Activated naive CD4-positive, alpha-beta T cell treated with anti-CD3 and anti-CD28 coated beads, Interleukin-2, amount 50 U/mL, for 16 hours (primary cell): Measurements from ENCODE around the gene FOXO3.

Experiments
- DNase-seq: peaks from one replicate; pipeline ENCODE4 v3.0.0-alpha.2; 2020

Gene FOXO3

GRCh38 chr6:108598305-108598863, 37.7 kb downstream of the FOXO3 start:
- no peak for DNase-seq

DNA sequence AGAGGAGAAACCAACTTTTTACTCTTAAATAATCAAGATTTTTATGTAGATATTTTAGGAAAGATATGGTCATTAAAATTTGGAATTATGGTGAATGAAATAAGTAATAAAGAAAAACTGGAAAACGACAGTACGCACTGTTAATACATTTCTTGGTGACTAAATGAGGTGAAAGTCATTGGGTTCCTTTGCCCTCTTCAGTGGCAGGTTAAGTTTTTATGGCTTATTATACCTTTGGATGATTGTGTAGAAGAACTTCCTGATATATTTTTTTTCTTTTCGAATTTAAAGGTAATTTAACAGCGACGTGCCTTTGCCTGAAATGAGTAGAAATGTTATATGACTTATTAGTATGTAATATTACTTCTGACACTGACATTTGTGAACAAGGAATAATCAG, 43.4 kb downstream of the FOXO3 start:
- no peak for DNase-seq

DNA sequence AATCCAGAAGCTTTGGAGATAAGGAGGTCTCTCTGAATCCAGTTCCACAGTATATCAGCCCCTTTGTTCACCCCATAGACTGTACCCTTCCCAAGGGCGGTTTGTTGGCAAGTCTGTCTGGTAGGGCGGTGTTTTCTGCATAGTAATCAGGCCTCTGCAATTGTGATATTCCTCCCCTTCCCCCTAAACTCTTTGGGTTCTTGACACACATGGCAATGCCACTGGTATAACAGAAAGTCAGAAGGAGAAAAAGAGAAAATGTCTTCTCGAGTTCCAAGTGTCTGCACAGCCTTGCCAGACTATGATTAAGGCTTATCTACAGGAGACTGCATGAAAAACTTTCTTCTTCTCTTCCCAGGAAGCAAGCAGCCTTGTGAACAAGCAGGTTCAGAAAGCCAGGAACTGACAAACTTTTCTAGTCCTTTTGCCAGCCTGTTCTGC, 45.6 kb downstream of the FOXO3 start:
- DNase-seq, result no peak

GRCh38 chr6:108608453-108609275, 47.9 kb downstream of the FOXO3 start:
- no peak for DNase-seq

DNA sequence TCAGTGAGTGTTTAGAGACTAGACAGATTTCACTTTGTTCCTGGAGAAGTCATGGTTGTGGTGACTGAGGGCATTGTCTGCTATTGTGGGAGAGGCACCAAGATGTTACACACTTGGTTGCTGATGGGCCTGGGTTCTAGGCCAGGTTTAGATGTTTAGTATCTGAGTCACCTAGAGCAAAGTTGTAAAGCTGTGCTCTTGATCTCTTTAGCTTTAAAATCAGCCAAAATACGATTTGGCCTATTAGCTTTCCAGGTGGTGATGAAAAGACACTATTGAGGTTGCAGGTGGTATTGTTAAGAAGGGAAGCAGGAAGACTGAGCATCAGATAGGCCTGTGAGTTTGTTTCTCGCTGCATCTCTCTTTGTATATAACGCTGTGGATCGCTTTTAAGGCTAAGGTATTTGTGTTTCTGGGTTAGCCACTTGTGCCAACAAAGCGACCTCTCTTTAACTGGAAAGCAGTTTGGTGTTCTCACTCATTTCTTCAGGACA, 48.6 kb downstream of the FOXO3 start:
- no peak for DNase-seq

- DNase-seq, result no peak
Observed at GRCh38 chr6:108610270-108610839, 49.6 kb downstream of the FOXO3 start.

- DNase-seq, result no peak
Observed at GRCh38 chr6:108610957-108611586, 50.4 kb downstream of the FOXO3 start.

DNA sequence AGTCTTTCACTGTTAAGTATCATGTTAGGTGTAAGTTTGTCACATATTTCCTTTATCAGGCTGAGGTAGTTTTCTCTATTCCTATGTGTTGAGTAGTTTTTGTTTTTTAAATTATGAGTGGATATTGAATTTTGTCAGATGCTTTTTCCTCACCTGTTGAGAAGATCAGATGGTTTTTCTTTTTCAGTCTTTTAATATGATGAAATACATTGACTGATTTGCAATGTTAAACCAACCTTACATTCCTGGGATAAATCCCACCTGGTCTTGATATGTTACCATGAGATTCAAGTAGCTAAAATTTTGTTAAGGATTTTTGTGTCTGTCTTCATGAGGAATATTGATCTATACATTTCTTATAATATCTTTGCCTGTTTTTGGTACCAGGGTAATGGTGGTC, 52.1 kb downstream of the FOXO3 start:
- no peak for DNase-seq

DNA sequence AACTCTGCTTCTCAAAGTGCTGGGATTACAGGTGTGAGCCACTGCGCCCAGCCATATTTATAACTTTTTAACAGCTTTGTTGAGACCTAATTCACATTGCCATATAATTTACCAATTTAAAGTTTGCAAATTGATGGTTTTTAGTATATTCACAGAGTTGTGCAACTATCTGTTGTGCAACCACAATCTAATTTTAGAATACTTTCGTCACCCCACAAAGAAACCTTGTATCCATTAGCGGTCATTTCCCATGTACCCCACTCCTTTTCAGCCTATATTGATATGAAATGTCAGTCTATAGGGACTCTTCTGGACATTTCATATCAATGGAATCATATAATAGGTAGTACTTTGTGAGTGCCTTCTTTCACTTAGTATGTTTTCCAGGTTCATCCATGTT, 55.8 kb downstream of the FOXO3 start:
- no peak for DNase-seq

GRCh38 chr6:108616973-108617372, 56.3 kb downstream of the FOXO3 start:
- DNase-seq, result no peak

- no peak for DNase-seq
Observed at GRCh38 chr6:108618623-108619152, 58.0 kb downstream of the FOXO3 start.

DNA sequence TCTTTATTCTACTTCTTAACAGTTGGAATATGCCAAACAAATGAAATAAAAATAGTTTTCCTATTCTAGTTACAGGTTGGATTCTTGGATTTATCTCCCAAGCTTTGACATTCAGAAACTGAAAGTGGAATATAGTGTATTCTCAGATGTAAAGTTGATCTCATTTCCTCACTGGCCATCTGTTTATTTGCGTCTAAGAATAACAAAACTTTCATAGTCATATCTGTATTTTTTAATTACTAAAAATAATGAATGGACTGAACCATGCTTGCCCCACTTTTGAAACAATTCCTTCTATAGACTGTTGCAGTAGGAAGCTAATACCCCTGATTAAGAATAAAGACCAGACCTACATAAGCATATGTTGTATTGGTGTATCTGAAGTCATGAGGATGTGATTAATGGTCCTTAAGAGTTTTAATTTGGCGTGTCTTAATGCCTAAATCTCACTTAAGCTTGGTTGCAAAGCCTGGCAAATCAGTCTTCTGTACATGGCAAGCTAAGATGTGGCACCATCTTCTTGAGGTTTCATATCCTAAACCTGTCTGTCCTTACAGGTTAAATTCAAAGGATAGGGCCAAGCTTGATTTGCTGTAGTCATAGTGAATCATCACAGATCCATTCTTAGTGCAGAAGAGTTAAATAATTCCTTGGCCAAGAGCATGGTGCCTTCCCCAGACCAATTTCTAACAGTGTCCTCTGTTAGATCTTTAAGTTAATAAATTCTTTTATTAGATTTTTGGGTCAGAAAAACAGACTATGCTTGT, 58.9 kb downstream of the FOXO3 start:
- DNase-seq, result no peak

DNA sequence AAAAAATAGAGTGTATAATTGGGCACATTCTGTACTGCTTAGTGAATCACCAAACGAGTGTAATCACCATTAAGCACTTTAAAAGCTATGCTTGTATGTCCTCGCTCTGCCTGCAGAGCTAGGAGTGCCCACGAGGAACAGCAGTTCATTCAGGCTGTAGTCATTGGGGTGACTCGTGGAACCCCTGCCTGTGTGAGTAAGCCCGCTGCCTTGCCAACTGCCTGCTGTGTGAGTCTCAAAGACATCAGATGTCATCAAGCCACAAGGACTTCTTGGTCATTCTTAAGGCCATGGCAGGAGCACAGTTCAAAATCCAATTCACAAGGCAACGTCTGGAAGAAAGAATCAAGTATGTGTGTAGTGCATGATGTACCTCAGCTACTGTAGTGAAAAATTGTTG, 60.4 kb downstream of the FOXO3 start:
- no peak for DNase-seq

DNA sequence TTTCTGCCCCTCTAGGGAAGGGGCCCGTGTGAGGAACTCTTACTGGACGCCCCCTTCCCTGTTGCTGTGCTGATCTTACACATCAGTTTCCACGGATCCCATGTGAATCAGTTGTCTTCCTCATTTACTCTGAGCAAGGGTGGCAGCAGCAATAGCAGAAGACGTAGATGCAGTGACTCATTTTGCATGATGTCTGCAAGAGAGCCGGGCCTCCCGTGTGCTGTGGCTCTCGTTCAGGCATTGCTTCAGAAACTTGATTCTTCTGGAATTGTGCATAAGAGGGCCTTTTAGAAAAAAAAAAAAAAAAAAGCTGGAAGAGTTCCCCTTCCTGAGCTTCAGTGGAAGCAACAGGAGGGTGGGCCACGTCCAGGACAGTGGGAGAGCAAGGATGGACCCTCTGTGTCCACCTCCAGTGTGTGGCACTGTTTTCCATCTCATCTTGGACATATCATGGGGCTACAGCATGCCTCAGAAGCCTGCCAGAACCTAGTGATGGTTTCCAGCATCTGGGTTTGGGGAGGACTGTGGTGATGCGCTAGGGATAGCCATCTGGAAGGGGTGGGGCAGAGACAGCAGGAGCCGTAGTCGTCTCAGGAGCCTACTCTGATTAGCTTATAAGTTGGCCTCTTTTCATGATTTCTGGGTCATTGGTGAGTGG, 62.1 kb downstream of the FOXO3 start:
- no peak for DNase-seq

DNA sequence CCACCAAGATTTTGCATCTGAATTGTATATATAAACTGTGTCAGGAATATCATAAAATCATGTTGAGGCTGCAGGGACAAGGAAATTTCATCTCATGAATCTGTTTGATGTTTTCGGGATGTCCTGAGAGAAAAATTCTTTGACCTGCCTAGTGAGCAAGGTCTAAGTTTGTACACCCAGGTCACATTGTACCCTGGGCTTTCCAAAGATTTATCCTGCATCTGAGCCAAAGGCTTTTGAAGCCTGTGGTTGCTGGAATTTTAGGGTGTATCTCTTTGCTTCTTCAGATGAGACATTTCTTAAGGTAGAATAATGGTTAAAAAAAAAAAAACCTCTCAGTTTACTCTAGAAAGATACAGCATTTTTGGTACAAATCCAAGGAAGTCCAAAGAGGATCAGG, 63.3 kb downstream of the FOXO3 start:
- DNase-seq, result no peak

DNA sequence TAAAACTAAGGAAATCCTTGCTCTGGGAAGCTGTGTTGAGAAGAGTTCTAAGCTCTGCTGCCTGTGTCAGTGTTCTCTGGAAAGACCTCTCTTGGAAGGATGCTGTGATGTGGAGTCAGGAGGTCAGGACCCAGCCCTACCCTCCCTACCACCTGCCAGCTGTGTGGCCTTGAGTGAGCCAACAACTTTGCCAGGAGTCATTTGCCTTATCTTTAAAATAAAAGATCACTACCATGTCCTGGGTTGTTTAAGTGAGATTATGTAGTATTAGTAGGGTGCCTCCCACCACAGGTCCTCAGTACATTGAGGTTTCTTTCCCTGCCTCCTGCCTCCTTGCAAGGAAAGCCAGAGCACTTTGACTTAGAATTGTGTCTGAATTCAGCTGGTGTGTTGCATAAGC, 64.9 kb downstream of the FOXO3 start:
- DNase-seq, result no peak

DNA sequence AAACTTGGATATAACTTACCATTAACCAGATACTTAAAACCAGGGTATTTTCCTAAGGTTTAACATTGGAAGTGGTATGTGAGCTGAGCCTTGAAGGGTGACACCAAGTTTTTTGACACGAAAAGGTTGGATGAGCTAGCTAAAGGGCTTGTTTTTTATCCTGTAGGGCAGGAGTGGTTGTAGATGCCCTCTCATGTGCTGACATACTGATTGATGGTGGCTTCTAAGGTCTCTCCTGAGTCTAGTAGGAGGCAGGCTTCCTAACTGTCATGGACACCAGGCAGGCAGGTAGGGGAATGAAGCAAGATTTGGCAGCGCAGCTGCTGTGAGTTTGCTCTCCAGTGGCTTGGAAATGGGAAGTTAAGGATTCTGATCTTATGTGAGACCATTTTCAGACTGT, 66.1 kb downstream of the FOXO3 start:
- DNase-seq, result no peak

GRCh38 chr6:108627692-108628550, 67.2 kb downstream of the FOXO3 start:
- no peak for DNase-seq

- DNase-seq, result no peak
Observed at GRCh38 chr6:108630050-108630714, 69.5 kb downstream of the FOXO3 start.

GRCh38 chr6:108632441-108632840, 71.7 kb downstream of the FOXO3 start:
- no peak for DNase-seq

DNA sequence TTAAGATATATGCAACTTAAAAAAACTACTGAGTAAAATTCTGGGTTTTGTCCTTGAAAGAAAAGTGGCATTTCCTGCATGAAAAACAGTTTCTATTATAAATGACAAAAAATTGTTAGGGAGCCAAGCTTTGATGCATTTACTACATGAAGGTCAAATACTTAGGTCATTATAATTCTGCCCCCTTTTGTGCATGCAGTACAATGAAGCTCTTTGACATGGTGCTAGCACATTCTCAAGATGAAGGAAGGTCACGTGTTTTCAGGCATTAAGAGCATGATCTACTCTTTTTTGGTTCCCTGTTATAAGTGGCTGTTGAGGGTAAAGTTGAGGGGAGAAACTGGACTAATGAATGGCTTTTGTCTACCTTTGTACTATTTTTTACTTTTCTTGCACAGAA, 72.7 kb downstream of the FOXO3 start:
- no peak for DNase-seq
